SK-N-SH (cell line): ENCODE results near the gene GLUD1. TPM values are rescaled to one million over a fixed set of nuclear protein-coding genes. Genes with fewer than 3 reads are reported as not detected.

ENCODE experiments used
- CTCF ChIA-PET: fragments of 300-600, 350-600 bp; formaldehyde crosslinking; extraction: SDS; loops from one replicate; lab custom pipeline; 2021; lab: Yijun Ruan, JAX
- POLR2A ChIA-PET: fragments of 350-600 bp; sonication (Branson Sonifier 250); formaldehyde crosslinking; extraction: SDS; loops from one replicate; lab custom pipeline; 2020; ENCODE audit warnings: antibody characterized with exemption, inconsistent platforms; lab: Yijun Ruan, JAX
- DNase-seq: peaks from one replicate; pipeline ENCODE4 v3.0.0; 2012
- H2AFZ ChIP-seq: fragments of 200-600 bp; sonication (generic); 2 replicates; pipeline ENCODE4 v1.8.1; 2016; ENCODE audit warnings: antibody characterized with exemption, mild to moderate bottlenecking, low read depth
- H3F3A ChIP-seq: fragments of 200-600 bp; sonication (generic); replicated peaks from 2 replicates; pipeline ENCODE3; 2016; ENCODE audit warnings: antibody characterized with exemption, mild to moderate bottlenecking; ENCODE audit not compliant: insufficient read depth
- H3K27ac ChIP-seq, 2 experiments: fragments of 200-500 bp in 1 of 2; fragments of 200-600 bp in 1 of 2; sonication (Bioruptor generic) in 1 of 2; sonication (generic), shearing (Covaris generic) in 1 of 2; 2 replicates each; pipeline versions ENCODE4 v1.5.1 to v1.6.1; 2014 to 2016; ENCODE audit warnings: low read depth in 2 of 2, inconsistent platforms in 1 of 2, low read length in 1 of 2, mild to moderate bottlenecking in 1 of 2, mixed read lengths in 1 of 2
- H3K27me3 ChIP-seq: fragments of 200-600 bp; sonication (generic), shearing (Covaris generic); 2 replicates; pipeline ENCODE4 v1.6.1; 2016; ENCODE audit warnings: mixed run types; ENCODE audit not compliant: insufficient read depth
- H3K36me3 ChIP-seq, 2 experiments: fragments of 200-500 bp in 1 of 2; fragments of 200-600 bp in 1 of 2; sonication (Bioruptor generic) in 1 of 2; sonication (generic) in 1 of 2; replicated peaks in 1 of 2; 2 replicates each; pipeline versions ENCODE3 to v1.5.1; 2014 to 2016; ENCODE audit warnings: low read length in 1 of 2, mild to moderate bottlenecking in 1 of 2; ENCODE audit not compliant: insufficient read depth in 2 of 2, control insufficient read depth in 1 of 2
- H3K4me1 ChIP-seq, 2 experiments: fragments of 200-500 bp in 1 of 2; fragments of 200-600 bp in 1 of 2; sonication (Bioruptor generic) in 1 of 2; sonication (generic), shearing (Covaris generic) in 1 of 2; 2 replicates each; pipeline versions ENCODE4 v1.5.1 to v1.6.1; 2014 to 2016; ENCODE audit warnings: low read depth in 1 of 2, low read length in 1 of 2, mixed run types in 1 of 2; ENCODE audit not compliant: insufficient read depth in 2 of 2, control insufficient read depth in 1 of 2
- H3K4me2 ChIP-seq: fragments of 200-600 bp; sonication (generic), shearing (Covaris generic); 2 replicates; pipeline ENCODE4 v1.6.1; 2017; ENCODE audit warnings: mixed run types
- H3K4me3 ChIP-seq, 2 experiments: fragments of 200-500 bp in 1 of 2; fragments of 200-600 bp in 1 of 2; sonication (Bioruptor generic) in 1 of 2; sonication (generic), shearing (Covaris generic) in 1 of 2; 2 replicates each; pipeline versions ENCODE4 v1.5.1 to v1.8.1; 2014 to 2016; ENCODE audit warnings: low read depth in 2 of 2, inconsistent platforms in 1 of 2, low read length in 1 of 2, mild to moderate bottlenecking in 1 of 2, mixed read lengths in 1 of 2, moderate library complexity in 1 of 2
- H3K79me2 ChIP-seq: fragments of 200-600 bp; sonication (generic); 2 replicates; pipeline ENCODE4 v1.8.1; 2017; ENCODE audit warnings: mild to moderate bottlenecking; ENCODE audit not compliant: insufficient read depth
- H3K9ac ChIP-seq: fragments of 200-600 bp; sonication (generic); 2 replicates; pipeline ENCODE4 v1.6.1; 2017; ENCODE audit warnings: mixed run types
- H3K9me2 ChIP-seq: fragments of 200-600 bp; sonication (generic); 2 replicates; pipeline ENCODE4 v1.6.1; 2017; ENCODE audit warnings: mixed run types
- H3K9me3 ChIP-seq: fragments of 200-600 bp; sonication (generic); 2 replicates; pipeline ENCODE4 v1.6.1; 2017; ENCODE audit warnings: mixed run types, mild to moderate bottlenecking, moderate library complexity
- H4K20me1 ChIP-seq: fragments of 200-600 bp; sonication (generic); 2 replicates; pipeline ENCODE4 v1.6.1; 2017; ENCODE audit warnings: mild to moderate bottlenecking, mixed run types; ENCODE audit not compliant: insufficient read depth
- CHD2 ChIP-seq: fragments of 150-350 bp; IDR thresholded peaks from 2 replicates; pipeline ENCODE4 v1.6.1; 2018; ENCODE audit warnings: low read length; ENCODE audit not compliant: partially characterized antibody
- ELF1 ChIP-seq: IDR thresholded peaks from 2 replicates; pipeline ENCODE4 v1.4.0; 2012
- EZH2phosphoT487 ChIP-seq: fragments of 200-600 bp; sonication (generic); IDR thresholded peaks from 2 replicates; pipeline ENCODE4 v1.6.1; 2017; ENCODE audit warnings: low read depth, mixed run types, mild to moderate bottlenecking, antibody characterized with exemption, moderate library complexity, borderline replicate concordance
- FOSL2 ChIP-seq: IDR thresholded peaks from 2 replicates; pipeline ENCODE4 v1.4.0; 2012; ENCODE audit warnings: low read depth, mild to moderate bottlenecking, moderate library complexity, borderline replicate concordance
- FOXJ3 ChIP-seq: sonication (generic); formaldehyde crosslinking; IDR thresholded peaks from 2 replicates; pipeline ENCODE4 v1.5.1; 2020; ENCODE audit warnings: mild to moderate bottlenecking, missing genetic modification reagents
- FOXM1 ChIP-seq: IDR thresholded peaks from 2 replicates; pipeline ENCODE4 v1.4.0; 2012; ENCODE audit warnings: low read depth, mild to moderate bottlenecking
- GABPA ChIP-seq: IDR thresholded peaks from 2 replicates; pipeline ENCODE4 v1.4.0; 2012; ENCODE audit warnings: low read depth, mild to moderate bottlenecking
- JUND ChIP-seq: IDR thresholded peaks from 2 replicates; pipeline ENCODE4 v1.4.0; 2012
- MEF2A ChIP-seq: IDR thresholded peaks from 2 replicates; pipeline ENCODE4 v1.4.0; 2012; ENCODE audit warnings: low read depth, borderline replicate concordance
- NFIC ChIP-seq: IDR thresholded peaks from 2 replicates; pipeline ENCODE4 v1.4.0; 2012; ENCODE audit warnings: borderline replicate concordance
- NRF1 ChIP-seq: IDR thresholded peaks from 2 replicates; pipeline ENCODE4 v1.6.1; 2012; ENCODE audit warnings: low read depth, mild to moderate bottlenecking, low read length
- POLR2AphosphoS5 ChIP-seq: IDR thresholded peaks from 2 replicates; pipeline ENCODE4 v1.6.1; 2012; ENCODE audit warnings: low read depth, low read length
- RAD21 ChIP-seq: IDR thresholded peaks from 2 replicates; pipeline ENCODE4 v1.6.1; 2012; ENCODE audit warnings: mild to moderate bottlenecking, low read length
- RCOR1 ChIP-seq: fragments of 150-350 bp; IDR thresholded peaks from 2 replicates; pipeline ENCODE4 v1.6.1; 2017; ENCODE audit warnings: antibody characterized with exemption, low read length
- RFX5 ChIP-seq: IDR thresholded peaks from 2 replicates; pipeline ENCODE4 v1.6.1; 2012; ENCODE audit warnings: mild to moderate bottlenecking, improper control_type of control experiment, low read length
- SMC3 ChIP-seq: IDR thresholded peaks from 2 replicates; pipeline ENCODE4 v1.6.1; 2012; ENCODE audit warnings: low read depth, low read length, improper control_type of control experiment
- TEAD4 ChIP-seq: IDR thresholded peaks from 2 replicates; pipeline ENCODE4 v1.4.0; 2012; ENCODE audit warnings: mild to moderate bottlenecking, borderline replicate concordance; ENCODE audit not compliant: insufficient read depth
- YY1 ChIP-seq: IDR thresholded peaks from 2 replicates; pipeline ENCODE4 v1.4.0; 2012; ENCODE audit warnings: low read depth, mild to moderate bottlenecking
- WGBS: methylation state at CpG from one replicate; pipeline ENCODE4 v1.1.6; 2017; ENCODE audit warnings: low lambda C conversion rate; 5-methylcytosine and 5-hydroxymethylcytosine counted together
- polyA plus RNA-seq, 3 experiments: library from polyadenylated mRNA; depleted of rRNA; stranded (reverse); fragments of >200 nt; gene quantifications; 2 replicates each; pipeline ENCODE4 v1.2.3, GENCODE V29; 2012
- TF ChIP-seq, protein P1 (sequence below): fragments of 150-350 bp; IDR thresholded peaks from 2 replicates; pipeline ENCODE4 v1.6.1; 2016; ENCODE audit warnings: mild to moderate bottlenecking, low read depth, low read length
- TF ChIP-seq, protein P2 (sequence below): fragments of 150-350 bp; IDR thresholded peaks from 2 replicates; pipeline ENCODE4 v1.6.1; 2017; ENCODE audit warnings: antibody characterized with exemption, low read length, low read depth, borderline replicate concordance
- TF ChIP-seq, protein P3 (sequence below): IDR thresholded peaks from 2 replicates; pipeline ENCODE4; 2012

The GLUD1 gene
- polyA plus RNA-seq, 1 of the 3 experiments (the other 2 are of a cell fraction) = 43.3 TPM

DNA sequence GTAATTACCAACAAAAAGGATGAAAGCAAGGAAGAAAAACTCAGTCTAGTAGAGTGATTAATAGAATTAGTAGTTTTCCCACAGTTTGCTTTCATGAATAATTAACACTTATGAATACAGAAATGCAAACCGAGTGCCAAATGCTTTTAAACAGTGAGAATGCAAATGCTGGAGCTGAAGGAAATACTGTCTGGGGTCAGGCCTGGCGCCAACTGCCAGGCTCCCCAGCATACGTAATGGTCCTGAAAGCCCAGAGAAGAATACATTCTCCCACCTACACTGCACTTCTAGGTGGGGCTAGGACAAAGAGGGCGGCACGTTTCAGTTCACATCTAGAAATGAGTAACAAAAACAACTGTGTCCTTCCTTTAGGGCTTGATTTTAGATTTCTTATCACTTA lies 30.0 kb downstream of the GLUD1 start:
- 92% methylated on average over 5 of the region's 5 CpGs for WGBS
- POLR2A ChIA-PET = no interaction called here
- H3K36me3 ChIP-seq = peaks cover 42 to 61% of the 10 kb centered on the region in 2 experiments

DNA sequence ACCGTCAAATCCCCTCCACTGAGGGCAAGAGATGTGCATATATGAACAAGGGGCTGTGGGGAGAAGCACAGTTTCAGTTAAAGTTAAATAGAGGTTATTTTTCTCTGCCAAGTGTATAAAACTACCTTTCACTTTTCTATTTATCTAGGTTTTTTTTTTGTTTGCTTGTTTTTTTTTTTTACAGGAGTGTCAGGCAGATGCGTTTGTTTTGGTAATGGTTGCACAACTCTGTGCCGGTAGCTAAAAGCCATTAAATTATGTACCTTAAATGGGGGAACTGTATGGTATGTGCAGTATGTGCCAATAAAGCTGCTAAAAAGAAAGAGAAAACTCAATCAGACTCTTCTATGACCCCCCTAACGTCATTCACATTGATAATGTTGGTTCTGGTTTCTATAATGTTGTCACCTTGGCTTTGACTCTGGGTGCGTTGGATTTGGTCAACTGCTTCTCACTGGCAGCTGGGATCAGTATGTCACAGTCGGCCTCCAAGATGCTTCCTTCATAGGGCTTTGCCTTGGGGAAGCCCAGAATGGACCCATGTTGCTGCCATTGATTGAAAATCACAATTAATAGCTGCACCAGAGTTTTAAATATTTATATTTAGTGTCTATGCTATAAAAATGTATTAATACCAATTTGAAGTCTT lies 34.2 kb downstream of the GLUD1 start:
- H3K4me3 ChIP-seq = no peak overlapping the region
- no peak for DNase-seq
- H3K4me1 ChIP-seq = no peaks in the 10 kb centered on the region
- WGBS = 89% methylated on average over 6 of the region's 6 CpGs
- TF ChIP-seq FOSL2 = no peak
- no peak for TF ChIP-seq ELF1
- TF ChIP-seq MEF2A = no peak
- no peak for TF ChIP-seq FOXM1
- TF ChIP-seq YY1 = no peak
- TF ChIP-seq, protein P1, sequence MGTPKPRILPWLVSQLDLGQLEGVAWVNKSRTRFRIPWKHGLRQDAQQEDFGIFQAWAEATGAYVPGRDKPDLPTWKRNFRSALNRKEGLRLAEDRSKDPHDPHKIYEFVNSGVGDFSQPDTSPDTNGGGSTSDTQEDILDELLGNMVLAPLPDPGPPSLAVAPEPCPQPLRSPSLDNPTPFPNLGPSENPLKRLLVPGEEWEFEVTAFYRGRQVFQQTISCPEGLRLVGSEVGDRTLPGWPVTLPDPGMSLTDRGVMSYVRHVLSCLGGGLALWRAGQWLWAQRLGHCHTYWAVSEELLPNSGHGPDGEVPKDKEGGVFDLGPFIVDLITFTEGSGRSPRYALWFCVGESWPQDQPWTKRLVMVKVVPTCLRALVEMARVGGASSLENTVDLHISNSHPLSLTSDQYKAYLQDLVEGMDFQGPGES = no peak
- TF ChIP-seq GABPA = no peak
- TF ChIP-seq, protein P2, sequence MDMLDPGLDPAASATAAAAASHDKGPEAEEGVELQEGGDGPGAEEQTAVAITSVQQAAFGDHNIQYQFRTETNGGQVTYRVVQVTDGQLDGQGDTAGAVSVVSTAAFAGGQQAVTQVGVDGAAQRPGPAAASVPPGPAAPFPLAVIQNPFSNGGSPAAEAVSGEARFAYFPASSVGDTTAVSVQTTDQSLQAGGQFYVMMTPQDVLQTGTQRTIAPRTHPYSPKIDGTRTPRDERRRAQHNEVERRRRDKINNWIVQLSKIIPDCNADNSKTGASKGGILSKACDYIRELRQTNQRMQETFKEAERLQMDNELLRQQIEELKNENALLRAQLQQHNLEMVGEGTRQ = no peak
- TF ChIP-seq EZH2phosphoT487 = no peak
- TF ChIP-seq POLR2AphosphoS5 = no peak
- no peak for TF ChIP-seq NFIC
- TF ChIP-seq CHD2 = no peak
- TF ChIP-seq RAD21 = no peak
- TF ChIP-seq, protein P3, sequence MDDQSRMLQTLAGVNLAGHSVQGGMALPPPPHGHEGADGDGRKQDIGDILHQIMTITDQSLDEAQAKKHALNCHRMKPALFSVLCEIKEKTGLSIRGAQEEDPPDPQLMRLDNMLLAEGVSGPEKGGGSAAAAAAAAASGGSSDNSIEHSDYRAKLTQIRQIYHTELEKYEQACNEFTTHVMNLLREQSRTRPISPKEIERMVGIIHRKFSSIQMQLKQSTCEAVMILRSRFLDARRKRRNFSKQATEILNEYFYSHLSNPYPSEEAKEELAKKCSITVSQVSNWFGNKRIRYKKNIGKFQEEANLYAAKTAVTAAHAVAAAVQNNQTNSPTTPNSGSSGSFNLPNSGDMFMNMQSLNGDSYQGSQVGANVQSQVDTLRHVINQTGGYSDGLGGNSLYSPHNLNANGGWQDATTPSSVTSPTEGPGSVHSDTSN = no peak
- no peak for TF ChIP-seq RFX5
- TF ChIP-seq NRF1 = no peak
- no peak for TF ChIP-seq FOXJ3 (CRISPR knock-in tag)
- TF ChIP-seq SMC3 = no peak
- no peak for TF ChIP-seq RCOR1
- no peak overlapping the region for H3K27ac ChIP-seq
- H3K9ac ChIP-seq = no peak overlapping the region
- H4K20me1 ChIP-seq = no peaks in the 10 kb centered on the region
- CTCF ChIA-PET = no interaction called here
- H3K79me2 ChIP-seq = peaks cover 4% of the 10 kb centered on the region; the same call in 1 of the 2 replicates
- H3K9me3 ChIP-seq = no peaks in the 10 kb centered on the region
- H3K4me2 ChIP-seq = no peak overlapping the region
- POLR2A ChIA-PET = no interaction called here
- no peaks in the 10 kb centered on the region for H3F3A ChIP-seq
- no peaks in the 10 kb centered on the region for H3K9me2 ChIP-seq
- peaks cover 32 to 80% of the 10 kb centered on the region in 2 experiments for H3K36me3 ChIP-seq
- no peaks in the 10 kb centered on the region for H3K27me3 ChIP-seq
- H2AFZ ChIP-seq = no peak overlapping the region

More for the DNA sequence above, 30.0 kb downstream of the GLUD1 start:
- Histone ChIP-seq H2AFZ (no peak overlapping the region), H3K4me1 (no peaks in the 10 kb centered on the region; a peak in 1 of 4 replicates), H3K4me3 (no peak overlapping the region), H3K9me3 (no peaks in the 10 kb centered on the region), H3K27me3 (no peaks in the 10 kb centered on the region), H3F3A (no peaks in the 10 kb centered on the region), H3K9ac (no peak overlapping the region), H3K4me2 (no peak overlapping the region), H3K9me2 (no peaks in the 10 kb centered on the region), H4K20me1 (no peaks in the 10 kb centered on the region), H3K27ac (no peak overlapping the region), H3K79me2 (peaks cover 4% of the 10 kb centered on the region; the same call in 1 of the 2 replicates)
- CTCF ChIA-PET = no interaction called here
- TF ChIP-seq JUND = no peak
- no peak for TF ChIP-seq FOSL2
- TF ChIP-seq TEAD4 = no peak
- no peak for DNase-seq
